ENCODE results near the gene TBC1D8B.
"Not testable (repeated sequence)": the region's sequence is repeated elsewhere in the genome, so short reads cannot be mapped to it uniquely, and the experiment has no call there.

Gene TBC1D8B

DNA sequence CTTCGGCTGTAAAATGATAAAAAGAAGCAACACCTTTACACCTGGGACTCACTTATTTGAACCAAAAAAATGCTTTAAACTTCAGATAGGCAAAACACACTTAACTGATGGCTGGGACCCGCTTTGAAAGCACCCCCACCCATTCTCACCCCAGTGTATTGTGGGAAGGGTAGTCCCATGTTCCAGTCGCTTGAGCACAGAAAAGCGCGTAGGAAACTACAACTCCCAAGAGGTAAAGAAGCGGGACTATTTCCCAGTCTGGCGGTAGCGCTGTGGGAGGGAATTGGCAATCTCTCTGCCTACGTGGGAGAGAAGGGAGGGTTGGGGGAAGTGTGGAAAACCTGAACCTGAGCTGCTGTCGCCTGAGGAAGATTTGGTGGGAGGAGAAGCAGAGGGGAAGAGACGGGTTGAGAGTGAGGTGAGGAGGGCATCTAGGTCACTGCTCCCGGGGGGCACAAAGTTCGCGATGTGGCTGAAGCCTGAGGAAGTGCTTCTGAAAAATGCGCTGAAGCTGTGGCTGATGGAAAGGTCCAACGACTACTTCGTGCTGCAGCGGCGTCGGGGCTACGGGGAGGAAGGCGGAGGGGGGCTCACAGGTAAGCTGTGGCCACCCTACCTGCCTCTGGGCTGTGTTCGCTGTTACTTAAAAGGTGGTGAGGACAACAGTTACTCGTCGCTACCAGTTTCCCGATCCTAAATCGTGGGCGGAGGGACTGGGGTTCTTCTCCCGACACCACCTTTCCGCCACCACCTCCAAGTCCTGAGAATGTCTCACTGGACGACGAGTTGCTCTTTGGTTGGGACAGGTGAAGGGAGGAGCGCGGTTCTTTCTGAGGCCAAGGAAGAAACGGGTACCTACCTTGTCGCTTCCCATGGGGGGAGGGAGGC, at the start of gene TBC1D8B:
TSS of gene TBC1D8B (plus strand) at position 286 of the 888 bp plus-strand sequence. CDS start at position 467, 181 bp downstream.
- peak; percentile 40 for DNase-seq

GRCh38 chrX:106769288-106769687, 33.2 kb upstream of the TBC1D8B start:
- not testable (repeated sequence) for DNase-seq

DNA sequence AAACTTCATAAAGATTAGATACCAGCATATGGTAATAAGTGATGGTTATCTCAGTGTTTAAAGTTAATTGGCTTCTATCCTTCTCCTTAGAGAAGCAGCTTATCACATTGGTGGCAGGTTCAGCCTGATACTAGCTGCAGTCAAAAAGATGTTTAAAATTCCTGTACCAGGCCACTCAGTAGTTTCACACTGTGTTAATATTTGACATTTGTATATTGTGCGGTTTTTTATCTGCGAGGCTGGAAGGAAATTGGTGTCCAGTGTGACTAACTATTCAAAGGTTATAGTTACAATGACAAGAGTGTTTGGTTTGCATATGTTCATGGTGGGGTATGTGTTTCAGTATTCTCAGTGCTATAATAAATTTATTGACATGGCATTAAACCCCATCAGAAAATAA, 27.5 kb upstream of the TBC1D8B start:
- DNase-seq: no peak

- no peak for DNase-seq
These were observed 22.2 kb upstream of the TBC1D8B start for GRCh38 chrX:106780264-106780663.

DNA sequence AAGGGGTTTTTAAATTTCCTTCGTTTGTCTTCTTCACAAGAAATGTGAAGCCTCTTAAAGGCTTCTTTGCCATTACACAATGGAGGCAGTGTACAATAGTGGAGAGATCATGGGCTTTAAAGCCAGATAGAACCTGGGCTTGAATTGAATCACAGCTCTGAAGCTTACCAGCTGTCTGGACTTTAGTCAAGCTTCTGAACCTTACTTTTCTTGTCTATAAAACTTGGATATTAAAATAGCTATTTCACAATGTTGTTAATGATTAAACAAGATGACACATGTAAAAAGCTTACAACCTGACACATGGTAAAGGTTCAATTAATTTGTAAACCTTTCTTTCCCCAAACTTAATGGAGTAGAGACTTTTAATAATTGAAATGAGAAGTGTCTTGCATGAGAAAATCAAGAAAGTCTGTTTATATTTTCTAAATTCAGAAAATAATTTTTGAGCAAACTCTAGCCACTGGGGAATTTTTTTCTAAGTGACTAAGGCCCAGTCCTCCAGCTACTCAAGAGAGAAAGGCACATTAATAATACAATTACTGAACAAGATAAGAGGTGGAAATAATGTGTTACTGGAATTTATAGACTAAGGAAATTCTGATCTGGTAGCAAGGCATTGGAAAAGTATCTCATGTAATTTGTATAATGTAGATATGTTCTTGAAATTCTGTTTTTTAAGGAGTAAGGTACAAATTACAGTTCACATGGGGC, 21.7 kb upstream of the TBC1D8B start:
- DNase-seq: no peak

GRCh38 chrX:106783716-106784115, 18.8 kb upstream of the TBC1D8B start:
- no peak for DNase-seq

- no peak for DNase-seq
These were observed 11.0 kb upstream of the TBC1D8B start for GRCh38 chrX:106791495-106791894.

- DNase-seq: no peak
These were observed 448 bp upstream of the TBC1D8B start for GRCh38 chrX:106802063-106802387.

DNA sequence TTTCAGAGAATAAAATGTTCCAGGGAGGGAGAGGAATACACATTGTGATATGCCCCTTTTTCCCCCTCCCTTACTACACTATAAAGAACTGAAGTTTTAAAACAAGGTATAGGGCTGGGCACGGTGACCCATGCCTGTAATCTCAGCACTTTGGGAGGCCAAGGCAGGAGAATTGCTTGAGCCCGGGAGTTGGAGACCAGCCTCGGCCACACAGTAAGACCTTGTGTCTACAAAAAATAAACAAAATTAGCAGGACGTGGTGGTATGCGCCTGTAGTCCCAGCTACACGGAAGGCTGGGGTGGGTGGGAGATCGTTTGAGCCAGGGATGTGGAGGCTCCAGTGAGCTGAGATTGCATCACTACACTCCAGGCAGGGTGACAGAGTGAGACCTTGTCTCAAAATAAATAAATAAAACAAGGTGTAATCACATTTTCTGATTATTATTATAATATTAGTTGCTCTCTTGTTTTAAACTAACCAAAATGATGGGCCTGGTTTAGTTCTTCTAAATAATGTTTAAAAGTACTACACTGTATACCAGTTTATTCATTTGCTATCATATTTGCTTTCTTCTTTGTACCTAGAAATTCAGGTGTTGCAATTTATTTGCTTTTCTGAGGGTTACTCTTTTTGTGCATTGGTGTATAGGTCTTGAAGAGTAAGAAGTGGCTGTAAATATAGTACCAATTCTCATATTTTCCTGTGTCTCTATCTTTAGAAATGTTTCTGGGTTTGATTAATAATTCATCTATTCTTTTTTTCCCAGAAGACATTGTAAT, 8.8 kb downstream of the TBC1D8B start:
- DNase-seq: no peak

DNA sequence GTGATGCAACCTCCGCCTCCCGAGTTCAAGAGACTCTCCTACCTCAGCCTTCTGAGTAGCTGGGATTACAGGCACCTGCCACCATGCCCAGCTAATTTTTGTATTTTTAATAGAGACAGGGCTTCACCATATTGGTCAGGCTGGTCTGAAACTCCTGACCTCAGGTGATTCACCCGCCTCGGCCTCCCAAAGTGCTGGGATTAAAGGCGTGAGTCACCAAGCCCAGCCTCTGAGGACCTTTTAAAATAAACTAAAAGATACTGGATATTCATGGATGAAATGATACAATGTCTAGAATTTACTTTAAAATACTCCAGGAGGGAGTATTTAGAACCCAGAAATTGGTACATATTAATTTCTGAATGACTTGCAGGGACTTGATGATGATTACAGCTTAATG, 10.5 kb downstream of the TBC1D8B start:
- not testable (repeated sequence) for DNase-seq

DNA sequence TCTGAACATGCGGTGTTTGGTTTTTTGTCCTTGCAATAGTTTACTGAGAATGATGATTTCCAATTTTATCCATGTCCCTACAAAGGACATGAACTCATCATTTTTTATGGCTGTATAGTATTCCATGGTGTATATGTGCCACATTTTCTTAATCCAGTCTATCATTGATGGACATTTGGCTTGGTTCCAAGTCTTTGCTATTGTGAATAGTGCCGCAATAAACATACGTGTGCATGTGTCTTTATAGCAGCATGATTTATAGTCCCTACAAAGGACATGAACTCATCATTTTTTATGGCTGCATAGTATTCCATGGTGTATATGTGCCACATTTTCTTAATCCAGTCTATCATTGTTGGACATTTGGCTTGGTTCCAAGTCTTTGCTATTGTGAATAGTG, 11.6 kb downstream of the TBC1D8B start:
- DNase-seq: not testable (repeated sequence)

- DNase-seq: no peak
These were observed 60.7 kb downstream of the TBC1D8B start for GRCh38 chrX:106862972-106863688.

DNA sequence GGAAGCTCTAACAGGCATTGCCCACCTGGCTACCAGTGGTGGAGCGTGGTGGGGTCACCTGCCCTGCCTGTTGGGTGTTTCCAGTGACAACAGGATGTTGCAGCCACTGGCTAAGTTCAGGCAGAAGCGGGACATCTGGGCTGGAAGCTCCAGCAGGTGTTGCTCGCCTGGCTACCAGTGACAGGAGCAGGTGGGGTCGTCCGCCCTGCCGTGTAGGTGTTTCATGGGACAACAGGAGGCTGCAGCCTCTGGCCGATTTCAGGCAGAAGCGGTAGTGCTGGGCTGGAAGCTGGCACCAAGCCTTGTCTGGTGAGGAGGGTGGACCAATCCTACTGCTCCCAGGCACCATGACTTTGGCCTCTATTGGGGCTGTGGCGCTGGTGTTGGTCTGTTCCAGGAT, 61.2 kb downstream of the TBC1D8B start:
- DNase-seq: no peak

GRCh38 chrX:106872796-106873195, 70.3 kb downstream of the TBC1D8B start:
- not testable (repeated sequence) for DNase-seq

GRCh38 chrX:106874075-106874474, 71.6 kb downstream of the TBC1D8B start:
- peak; percentile 5 for DNase-seq

- DNase-seq: no peak
These were observed 72.7 kb downstream of the TBC1D8B start for GRCh38 chrX:106875151-106875550.

GRCh38 chrX:106889468-106889867, 87.0 kb downstream of the TBC1D8B start:
- no peak for DNase-seq

DNA sequence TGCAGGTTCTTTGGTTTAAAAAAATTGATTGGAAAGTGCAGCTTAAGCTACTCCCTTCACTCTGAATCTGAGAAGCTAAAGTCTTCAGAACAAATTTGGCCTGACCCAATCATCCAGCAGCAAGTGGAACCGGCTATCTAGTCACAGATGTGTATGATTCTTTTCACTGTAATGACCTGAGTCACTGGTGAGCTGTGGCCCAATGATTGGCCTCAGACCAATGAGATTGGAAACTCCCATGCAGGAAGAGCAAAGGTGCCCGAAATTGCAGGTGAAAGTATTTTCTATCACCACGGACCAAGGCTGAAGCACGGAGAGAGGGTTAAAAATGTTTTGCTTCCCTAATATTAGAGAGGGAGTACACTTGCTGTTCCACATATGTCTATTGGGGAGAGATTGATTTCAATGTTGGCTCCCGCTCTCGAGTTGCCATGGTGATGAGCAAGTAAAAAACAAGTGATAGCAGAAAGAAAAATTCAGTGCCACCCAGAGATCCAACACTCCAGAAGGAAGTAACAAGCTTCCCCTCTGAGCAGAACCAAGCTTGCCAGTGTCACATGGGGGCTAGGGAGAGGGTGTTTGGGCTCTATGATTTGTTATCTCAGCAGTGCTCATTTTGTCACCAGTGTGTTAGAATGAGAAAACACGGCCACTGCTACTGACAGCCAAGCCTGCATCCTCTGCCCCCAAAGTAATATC, 89.4 kb downstream of the TBC1D8B start:
- no peak for DNase-seq

- peak; percentile 51 for DNase-seq
These were observed 92.0 kb downstream of the TBC1D8B start for GRCh38 chrX:106894392-106894909.

DNA sequence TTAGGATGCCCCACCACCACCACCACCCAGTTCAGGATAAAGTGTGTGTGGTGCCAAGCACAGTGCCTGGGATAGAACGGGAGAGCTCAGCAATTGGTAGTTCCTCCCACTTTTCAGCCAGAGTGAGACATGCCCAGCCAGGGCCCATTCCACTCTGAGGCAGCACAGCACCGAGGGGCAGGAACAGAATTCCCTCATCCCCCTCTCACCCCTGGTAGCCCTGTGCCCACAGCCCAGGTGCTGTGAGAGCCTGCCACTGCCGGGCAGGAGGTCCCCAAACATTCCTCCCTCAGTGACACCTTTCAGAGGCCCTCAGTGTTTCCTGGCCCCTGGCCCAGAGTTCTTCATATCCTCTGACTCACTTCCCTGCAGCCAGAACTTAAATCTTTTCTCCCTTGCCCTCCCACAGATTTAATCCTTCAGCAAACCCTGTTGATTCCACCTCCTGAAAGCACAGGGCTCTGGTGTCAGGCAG, 92.5 kb downstream of the TBC1D8B start:
- DNase-seq: no peak

DNA sequence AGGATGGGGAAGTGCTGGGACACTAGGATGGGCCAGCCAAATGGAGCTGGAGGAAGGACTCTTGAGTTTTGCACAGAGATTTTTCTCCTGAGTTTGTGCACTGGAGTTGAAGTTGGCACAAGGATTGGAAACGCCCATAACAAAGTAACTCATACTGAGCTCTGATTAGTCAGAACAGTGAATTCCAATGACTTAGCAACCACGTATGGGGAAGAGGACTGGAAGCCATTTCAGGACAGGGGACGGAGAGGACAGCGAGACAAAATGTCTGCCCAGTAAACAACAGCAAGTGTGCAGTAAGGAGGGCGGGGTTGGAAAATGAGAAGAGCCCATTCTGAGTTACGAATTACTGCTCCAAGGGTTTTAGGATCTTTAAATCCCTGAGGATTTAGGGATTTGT, 94.8 kb downstream of the TBC1D8B start:
- no peak for DNase-seq

DNA sequence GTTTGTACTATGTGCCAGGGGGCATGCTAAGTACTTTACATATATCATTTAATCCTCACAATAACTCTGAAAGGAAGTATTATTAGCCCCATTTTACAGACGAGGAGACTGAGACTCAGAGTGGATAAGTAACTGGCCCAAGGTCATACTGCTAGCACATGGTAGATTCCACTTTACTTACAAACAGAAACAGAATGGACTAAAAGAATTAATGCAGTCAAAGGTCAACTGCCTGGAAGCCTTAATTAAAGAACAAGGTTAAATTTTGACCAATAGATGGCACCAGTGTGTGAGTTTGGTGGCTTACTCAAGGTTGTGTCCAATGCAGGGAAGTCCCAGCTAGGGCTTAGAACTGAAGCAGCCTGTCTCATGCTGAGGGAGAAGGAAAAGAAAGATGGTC, 96.0 kb downstream of the TBC1D8B start:
- DNase-seq: peak; percentile 7

Data from NCI-H748 treated with DMSO at 0.1 percent for 48 hours (cell line).